Measurements from ENCODE around the gene KCNK7.
A peak's percentile ranks its signal among the peaks of the same experiment; 100 is the strongest.
"Not testable (repeated sequence)": the region's sequence is repeated elsewhere in the genome, so short reads cannot be mapped to it uniquely, and the experiment has no call there.

KCNK7 gene

GRCh38 chr11:65571420-65571819, 24.2 kb downstream of the KCNK7 start:
- DNase-seq, result no peak

- DNase-seq, result peak; percentile 93
Observed at GRCh38 chr11:65569973-65570918, 25.4 kb downstream of the KCNK7 start, which contains the start of gene ZNRD2. TSS of gene ZNRD2 (plus strand) at chr11:65570477. CDS start at chr11:65570492, 15 bp downstream.

GRCh38 chr11:65569164-65569972, 26.2 kb downstream of the KCNK7 start:
- no peak for DNase-seq

GRCh38 chr11:65565624-65566453, 29.8 kb downstream of the KCNK7 start:
- no peak for DNase-seq

GRCh38 chr11:65564879-65565559, 30.6 kb downstream of the KCNK7 start:
- DNase-seq, result not testable (repeated sequence)

- DNase-seq, result no peak
Observed at GRCh38 chr11:65563601-65564000, 32.0 kb downstream of the KCNK7 start.

- DNase-seq, result no peak
Observed at GRCh38 chr11:65562788-65563187, 32.8 kb downstream of the KCNK7 start.

GRCh38 chr11:65562020-65562419, 33.6 kb downstream of the KCNK7 start:
- no peak for DNase-seq

GRCh38 chr11:65560555-65561418, 34.8 kb downstream of the KCNK7 start:
- peak; percentile 15 for DNase-seq

GRCh38 chr11:65559951-65560537, 35.6 kb downstream of the KCNK7 start:
- DNase-seq, result peak; percentile 7

- DNase-seq, result no peak
Observed at GRCh38 chr11:65559535-65559934, 36.1 kb downstream of the KCNK7 start.

GRCh38 chr11:65558930-65559509, 36.6 kb downstream of the KCNK7 start:
- no peak for DNase-seq

GRCh38 chr11:65558002-65558929, 37.3 kb downstream of the KCNK7 start, which contains the start of gene LTBP3:
TSS of gene LTBP3 (minus strand) at chr11:65558359. CDS start at chr11:65557959, 400 bp downstream.
- DNase-seq, result peak; percentile 65

GRCh38 chr11:65557280-65558001, 38.2 kb downstream of the KCNK7 start:
- no peak for DNase-seq

- no peak for DNase-seq
Observed at GRCh38 chr11:65556470-65557279, 38.9 kb downstream of the KCNK7 start.

GRCh38 chr11:65555693-65556231, 39.8 kb downstream of the KCNK7 start:
- DNase-seq, result no peak

- no peak for DNase-seq
Observed at GRCh38 chr11:65554842-65555430, 40.7 kb downstream of the KCNK7 start.

Measured in NCI-H1105 treated with DMSO at 0.1 percent for 48 hours (cell line).